Endothelial cell of hepatic sinusoid (primary cell): ENCODE measurements around the gene SF1.

Experiments used
- in situ Hi-C: cut with HindIII; loops from 2 replicates; pipeline ENCODE4 v1.10.0; 2017; ENCODE audit warnings: low sequenced_read_pairs

The SF1 gene

GRCh38 chr11:64801561-64802369 is 23.4 kb upstream of the SF1 start:
- in situ Hi-C loops = no loop called here

- in situ Hi-C loops = no loop called here
Observed at GRCh38 chr11:64801158-64801464, 22.8 kb upstream of the SF1 start.

DNA sequence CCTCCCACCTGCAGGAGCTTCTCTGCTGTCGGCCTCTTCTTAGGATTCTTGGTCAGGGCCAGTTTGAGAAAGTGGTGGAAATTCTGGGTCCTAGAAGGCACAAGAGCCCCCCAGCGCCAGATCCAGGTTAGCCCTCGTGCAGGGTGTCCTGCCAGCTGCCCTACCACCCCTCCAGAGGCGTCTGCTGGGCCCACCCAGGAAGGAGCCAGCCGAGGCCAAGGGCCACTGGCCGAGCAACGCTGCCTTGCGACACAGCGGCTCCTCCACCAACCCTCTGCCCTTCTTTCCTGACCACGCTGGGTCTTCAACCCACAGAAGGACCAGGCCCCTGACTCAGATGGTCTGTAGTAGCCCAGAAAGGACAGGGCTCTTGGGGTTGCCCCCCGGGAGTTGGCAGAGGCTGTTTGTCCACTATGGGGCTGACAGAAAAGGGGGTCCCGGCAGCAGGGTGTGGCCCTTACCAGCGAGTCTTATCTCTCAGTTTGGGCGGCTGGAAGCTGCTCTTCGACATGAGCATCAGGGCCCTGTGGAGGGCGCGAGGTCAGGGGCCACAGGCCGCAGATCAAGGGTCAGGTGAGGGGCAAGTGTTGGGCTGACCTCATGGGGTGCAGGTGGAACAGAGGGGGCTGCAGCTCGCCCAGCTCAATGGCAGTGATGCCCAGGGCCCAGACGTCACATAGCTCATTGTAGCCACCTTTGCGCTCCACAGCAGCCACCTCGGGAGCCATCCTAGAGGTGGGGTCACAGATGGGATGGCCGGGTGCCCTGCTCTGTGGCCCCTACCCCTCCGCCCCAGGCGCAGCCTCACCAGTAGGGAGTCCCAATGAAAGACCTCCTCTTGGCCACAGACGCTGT is 22.2 kb upstream of the SF1 start:
- in situ Hi-C loops = no loop called here

GRCh38 chr11:64799623-64800302 is 21.4 kb upstream of the SF1 start:
- in situ Hi-C loops = no loop called here

- in situ Hi-C loops = no loop called here
Observed at GRCh38 chr11:64799256-64799622, 20.9 kb upstream of the SF1 start.

- in situ Hi-C loops = no loop called here
Observed at GRCh38 chr11:64796757-64797541, 18.6 kb upstream of the SF1 start.

- in situ Hi-C loops = no loop called here
Observed at GRCh38 chr11:64796047-64796756, 17.9 kb upstream of the SF1 start.

DNA sequence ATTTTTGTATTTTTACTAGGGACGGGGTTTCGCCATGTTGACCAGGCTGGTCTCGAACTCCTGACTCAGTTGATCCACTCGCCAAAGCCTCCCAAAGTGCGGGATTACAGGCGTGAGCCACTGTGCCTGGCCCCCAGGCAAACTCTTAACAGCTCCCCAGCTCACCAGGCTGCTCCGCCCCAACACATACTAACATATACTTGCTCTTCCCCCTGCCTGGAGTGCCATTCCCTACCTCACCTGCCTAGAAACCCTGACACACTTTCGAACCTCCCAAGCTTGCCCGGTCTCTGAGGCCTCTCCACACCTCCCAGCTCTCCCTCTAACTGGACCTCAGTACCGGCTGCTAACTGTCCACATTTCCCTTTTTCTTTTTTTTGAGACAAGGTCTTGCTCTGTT is 16.2 kb upstream of the SF1 start:
- in situ Hi-C loops = loop anchor here (5.0 kb wide), 2 partner anchors 98 to 138 kb away; no protein-coding TSS in a partner anchor

DNA sequence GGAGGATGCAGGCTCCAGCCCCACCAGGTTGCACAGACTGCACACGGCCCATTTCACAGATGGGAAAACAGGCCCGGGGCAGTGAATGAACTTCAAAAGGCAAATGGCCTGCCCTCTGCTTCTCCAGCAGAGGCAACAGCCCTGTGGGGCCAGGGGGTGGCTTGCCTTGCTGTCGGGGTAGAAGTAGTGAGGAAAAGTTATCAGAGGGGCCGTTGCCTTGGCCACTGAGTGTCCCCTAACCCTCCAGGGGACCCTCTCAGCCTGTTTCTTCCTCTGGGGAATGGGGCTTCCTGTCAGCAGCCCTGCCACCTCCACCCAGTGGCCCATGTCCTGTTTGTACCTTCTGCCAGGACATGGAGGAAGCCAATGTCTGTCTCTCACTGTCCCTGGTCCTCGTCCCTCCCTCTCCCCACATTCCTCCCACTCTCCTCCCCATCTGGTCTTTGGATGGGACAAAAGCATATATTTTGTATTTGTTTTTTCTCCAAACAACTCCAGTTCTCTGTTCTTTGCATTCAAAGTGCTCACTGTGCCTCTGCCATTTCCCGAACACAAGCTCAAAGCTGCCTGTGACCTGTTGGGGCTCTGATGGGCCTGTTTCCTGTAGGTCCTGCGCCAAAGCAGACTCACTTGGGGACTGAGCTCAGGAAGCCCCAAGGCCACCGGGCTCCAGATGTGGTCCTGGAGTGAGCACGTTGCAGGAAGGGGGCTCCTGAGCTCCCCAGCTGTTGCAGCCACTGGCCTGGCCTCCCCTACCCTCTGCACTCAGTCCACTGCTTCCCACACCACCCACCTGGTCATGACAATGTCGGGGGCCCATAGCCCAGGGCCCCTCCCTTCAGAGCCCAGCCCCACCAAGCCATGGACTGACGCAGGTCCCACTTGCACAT is 15.2 kb upstream of the SF1 start:
- in situ Hi-C loops = loop anchor here (5.0 kb wide), 2 partner anchors 99 to 139 kb away; no protein-coding TSS in a partner anchor

DNA sequence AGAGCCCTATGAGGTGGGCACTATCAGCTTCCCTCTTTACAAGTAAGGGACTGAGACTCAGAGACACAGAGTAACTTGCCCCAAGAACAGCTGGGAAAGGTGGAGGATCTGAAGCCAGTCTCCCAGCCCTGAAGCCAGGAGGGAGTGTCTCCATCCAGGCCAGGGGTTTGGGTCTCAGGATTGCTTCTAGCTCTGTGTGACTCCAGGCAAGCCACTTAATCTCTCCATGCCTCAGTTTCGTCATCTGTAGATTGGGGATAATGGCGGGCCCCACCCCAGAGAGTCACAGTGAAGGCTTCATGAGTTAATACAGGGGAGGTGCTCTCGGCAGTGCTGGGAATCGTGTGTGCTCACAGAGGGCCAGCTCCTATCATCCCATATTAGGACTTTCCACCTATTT is 14.1 kb upstream of the SF1 start:
- in situ Hi-C loops = loop anchor here (5.0 kb wide), 2 partner anchors 100 to 140 kb away; no protein-coding TSS in a partner anchor

DNA sequence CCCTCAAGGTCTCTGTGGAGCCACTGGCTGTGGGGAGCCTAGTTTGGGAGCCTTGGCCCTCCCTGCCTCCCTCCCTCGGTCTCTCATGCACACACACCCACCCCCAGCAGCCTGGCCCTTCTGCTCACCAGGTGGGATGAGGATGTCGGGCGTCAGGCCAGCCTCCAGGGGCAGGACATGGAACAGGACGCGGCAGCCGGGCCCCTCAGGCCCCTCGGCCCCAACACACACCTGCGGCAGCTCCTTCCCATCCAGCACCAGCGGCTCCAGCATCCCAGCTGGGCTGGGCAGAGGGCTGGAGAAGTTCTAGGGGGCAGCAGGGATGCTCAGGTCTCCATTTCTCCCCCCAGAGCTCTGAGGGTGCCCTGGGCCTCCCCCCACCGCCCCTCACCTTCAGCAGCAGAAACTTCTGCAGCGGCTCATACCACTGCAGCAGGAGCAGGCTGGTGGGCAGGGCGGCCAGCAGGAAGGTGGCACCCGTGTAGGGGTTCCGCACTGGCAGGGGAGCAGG is 13.5 kb upstream of the SF1 start:
- in situ Hi-C loops = loop anchor here (5.0 kb wide), 2 partner anchors 100 to 140 kb away; no protein-coding TSS in a partner anchor

DNA sequence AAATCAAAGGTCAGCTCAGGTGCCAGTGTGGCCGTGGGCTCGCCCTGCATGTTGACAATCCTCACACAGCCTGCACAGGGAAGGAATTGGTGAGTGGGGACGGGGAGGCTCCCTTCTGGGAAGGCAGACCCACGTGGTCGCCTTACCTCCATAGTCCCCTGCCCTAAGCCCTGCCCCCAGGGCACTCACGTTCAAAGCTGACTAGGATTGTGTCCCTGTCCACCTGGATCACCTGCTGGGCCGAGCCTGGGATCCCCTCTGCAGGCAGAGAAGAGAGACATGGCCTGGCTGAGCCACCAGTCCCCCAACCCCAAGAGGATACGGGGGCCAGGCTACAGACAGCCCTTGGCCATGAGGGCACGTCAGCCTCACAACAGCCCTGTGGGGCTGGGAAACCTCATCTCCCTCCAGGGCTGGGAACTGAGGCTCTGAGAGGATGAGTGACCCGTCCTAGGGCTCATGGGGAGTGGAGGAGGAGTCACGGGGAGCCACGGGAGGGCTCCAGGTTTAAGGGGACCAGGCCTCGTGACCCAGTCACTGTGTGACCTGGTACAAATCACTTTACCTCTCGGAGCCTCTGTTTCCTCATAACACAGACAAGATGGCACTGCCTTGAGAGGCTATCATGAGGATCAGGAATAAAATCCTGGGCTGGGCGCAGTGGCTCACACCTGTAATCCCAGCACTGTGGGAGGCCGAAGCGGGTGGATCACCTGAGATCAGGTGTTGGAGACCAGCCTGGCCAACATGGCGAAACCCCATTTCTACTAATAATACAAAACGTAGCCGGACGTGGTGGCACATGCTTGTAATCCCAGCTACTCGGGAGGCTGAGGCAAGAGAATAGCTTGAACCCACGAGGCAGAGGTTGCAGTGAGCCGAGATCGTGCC is 12.1 kb upstream of the SF1 start:
- in situ Hi-C loops = loop anchor here (5.0 kb wide), 2 partner anchors 102 to 142 kb away; no protein-coding TSS in a partner anchor

DNA sequence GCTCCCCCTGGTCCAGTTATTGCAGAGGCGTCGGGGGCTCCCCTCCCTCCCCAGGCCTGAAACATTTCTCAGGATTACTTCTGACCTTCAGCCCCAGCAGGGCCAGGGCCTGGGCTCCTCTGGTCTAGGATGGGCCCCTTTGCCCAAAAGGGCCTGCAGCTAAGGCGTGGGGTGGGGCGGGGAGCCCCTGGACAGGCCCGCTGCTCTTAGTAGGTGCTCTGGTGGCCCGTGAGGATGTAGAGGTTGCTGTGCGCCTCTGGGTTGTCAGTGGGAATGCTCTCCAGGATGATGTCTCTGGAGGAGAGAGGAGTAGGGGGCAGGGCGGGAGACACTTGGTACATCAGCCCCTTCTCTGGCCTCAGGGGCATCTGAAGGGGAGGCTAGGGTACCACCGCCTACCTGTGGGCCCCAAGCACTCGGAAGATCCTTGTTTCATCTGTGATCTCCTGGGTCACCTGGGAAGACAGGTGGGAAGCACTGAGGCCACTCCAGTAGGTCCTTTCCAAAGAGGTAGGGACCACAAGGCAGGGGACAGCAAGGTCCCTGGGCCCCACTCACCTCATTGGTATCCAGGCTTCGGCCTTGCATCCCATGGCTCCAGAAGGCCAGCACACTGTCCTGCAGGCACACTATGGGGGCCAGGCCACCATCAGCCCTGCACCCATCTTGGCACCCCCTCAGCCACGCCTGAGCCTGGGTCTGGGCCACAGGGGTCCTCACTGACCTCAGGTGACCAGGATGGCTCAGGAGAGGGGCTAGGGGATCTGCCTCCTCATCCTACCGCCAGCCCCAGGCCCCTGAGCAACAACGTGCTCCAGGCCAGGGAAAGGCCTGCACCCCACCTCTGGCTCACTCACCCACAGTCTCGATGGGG is 11.2 kb upstream of the SF1 start:
- in situ Hi-C loops = loop anchor here (5.0 kb wide), 2 partner anchors 103 to 143 kb away; no protein-coding TSS in a partner anchor

- in situ Hi-C loops = no loop called here
Observed at GRCh38 chr11:64788321-64789215, 10.2 kb upstream of the SF1 start.

DNA sequence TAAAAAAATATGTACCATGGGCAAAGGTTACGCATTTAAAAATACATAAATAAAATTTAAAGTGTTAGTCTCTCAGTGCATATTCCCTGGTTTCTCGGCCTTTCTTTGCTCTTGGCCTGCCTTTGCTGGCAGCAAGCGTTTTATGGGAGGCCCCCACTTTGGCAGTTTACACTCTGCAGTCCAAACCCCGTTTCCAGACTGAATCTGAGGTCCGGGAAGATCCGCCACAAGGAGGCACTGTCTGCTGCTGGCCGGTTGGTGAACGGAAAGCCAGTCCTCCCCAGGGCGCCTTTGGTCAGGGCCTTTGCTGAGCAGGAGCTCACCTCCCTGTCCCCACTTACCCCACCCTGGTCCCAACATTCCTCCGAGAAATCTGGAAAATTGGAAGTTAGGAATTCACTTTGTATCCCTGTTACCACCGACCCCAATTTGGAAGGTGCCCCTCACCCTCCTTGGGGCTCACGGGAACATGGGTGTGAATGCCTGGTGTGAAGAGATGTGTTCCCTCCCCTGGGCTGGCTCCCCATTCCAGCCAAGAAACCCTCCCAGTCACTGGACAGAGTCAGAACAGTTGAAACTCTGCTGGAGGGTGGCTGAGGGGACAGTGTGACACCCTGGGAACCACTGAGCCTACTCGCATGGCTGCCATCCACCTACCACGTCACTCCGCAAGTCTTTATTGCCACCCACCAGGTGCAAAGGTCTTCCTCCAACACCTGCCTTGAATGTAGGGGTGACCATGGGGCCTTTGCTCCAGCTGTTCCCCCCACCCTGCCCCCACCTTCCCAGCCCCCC is 9.4 kb upstream of the SF1 start:
- in situ Hi-C loops = no loop called here
